GM12873 (cell line): Measurements from ENCODE around the gene GNAQ.

Experiments
- CTCF ChIP-seq: IDR thresholded peaks from 2 replicates; pipeline ENCODE4 v1.5.1; 2012; ENCODE audit warnings: low read depth, mild to moderate bottlenecking, moderate library complexity, low read length, control low read depth; ENCODE audit not compliant: insufficient read depth; ENCODE audit errors: missing control alignments

The GNAQ gene

GRCh38 chr9:77883133-77883532 lies 148.5 kb downstream of the GNAQ start:
- no peak for TF ChIP-seq CTCF

DNA sequence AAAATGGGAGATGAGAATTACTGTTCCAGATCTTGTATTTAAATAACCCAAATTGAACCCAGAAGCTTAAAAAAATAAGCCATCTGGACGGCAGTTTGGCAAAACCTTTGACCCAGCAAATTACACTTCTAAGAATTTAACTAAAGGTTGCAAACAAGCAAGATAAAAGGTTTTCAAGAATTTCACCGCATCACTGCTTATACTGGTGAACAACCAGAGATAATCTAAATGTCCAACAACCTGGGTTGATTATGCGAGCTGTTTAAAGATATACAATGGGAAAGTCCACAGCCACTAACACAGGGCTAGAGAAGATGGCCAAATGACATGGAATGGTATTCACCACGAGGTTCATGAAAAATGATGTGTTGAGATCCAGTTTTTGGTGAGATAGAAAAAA lies 149.3 kb downstream of the GNAQ start:
- TF ChIP-seq CTCF, result no peak

DNA sequence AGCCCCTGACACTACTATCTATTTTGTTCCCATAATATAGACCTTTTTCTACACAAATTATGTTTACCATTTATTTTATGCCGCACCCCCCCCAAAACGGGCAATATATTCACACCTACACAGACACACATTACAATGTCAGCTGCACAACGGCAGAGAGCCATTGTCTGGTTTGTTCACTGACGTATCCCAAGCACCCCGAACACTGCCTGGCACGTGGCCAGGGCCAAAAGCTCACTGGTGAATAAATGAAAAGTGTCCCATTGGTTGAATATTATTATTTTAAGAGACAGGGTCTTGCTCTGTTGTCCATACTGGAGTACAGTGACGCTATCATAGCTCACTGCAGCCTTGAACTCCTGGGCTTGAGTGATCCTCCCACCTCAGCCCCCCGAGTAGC lies 150.5 kb downstream of the GNAQ start:
- no peak for TF ChIP-seq CTCF

- no peak for TF ChIP-seq CTCF
Observed at GRCh38 chr9:77879437-77879943, 152.1 kb downstream of the GNAQ start.

GRCh38 chr9:77877976-77878375 lies 153.6 kb downstream of the GNAQ start:
- TF ChIP-seq CTCF, result no peak

DNA sequence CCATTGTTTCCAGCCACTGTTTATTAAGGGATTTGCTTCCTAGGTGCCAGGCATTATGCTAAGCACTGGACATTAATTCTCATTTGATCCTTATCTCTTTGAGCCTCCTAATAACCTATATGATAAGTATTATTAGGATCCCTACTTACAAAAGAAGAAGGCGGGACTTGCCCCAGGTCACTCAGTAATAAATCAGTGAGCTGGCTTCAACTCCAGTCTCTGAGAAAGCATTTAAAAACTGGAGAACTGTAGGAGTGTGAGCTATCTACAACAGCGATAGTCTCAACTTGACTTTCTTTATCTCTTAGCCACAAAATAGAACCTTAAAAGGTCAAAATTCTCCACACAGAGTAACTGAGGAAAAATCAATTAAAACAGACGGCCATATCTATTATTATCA lies 155.0 kb downstream of the GNAQ start:
- no peak for TF ChIP-seq CTCF

- TF ChIP-seq CTCF, result no peak
Observed at GRCh38 chr9:77876091-77876490, 155.5 kb downstream of the GNAQ start.
